ENCODE measurements around the gene PMF1.
A peak's percentile ranks its signal among the peaks of the same experiment; 100 is the strongest.
"Not testable (repeated sequence)": the region's sequence is repeated elsewhere in the genome, so short reads cannot be mapped to it uniquely, and the experiment has no call there.

The PMF1 gene

GRCh38 chr1:156190265-156190664 lies 22.5 kb upstream of the PMF1 start:
- H3K4me2 ChIP-seq (ENCODE audit: low read length); H3K23ac ChIP-seq (ENCODE audit: low read length); H3K79me1 ChIP-seq (ENCODE audit: low read length); H4K8ac ChIP-seq (ENCODE audit: low read depth, low read length); H2BK5ac ChIP-seq (ENCODE audit: low read depth, low read length, poor library complexity); H3K27me3 ChIP-seq (ENCODE audit: insufficient read depth, low read length); H2AK5ac ChIP-seq (ENCODE audit: low read length); H2BK12ac ChIP-seq (ENCODE audit: low read length); H3K27ac ChIP-seq (ENCODE audit: low read depth, low read length); DNase-seq; H3K4me3 ChIP-seq (ENCODE audit: low read depth, low read length); H4K12ac ChIP-seq (ENCODE audit: low read depth, low read length); H3K9ac ChIP-seq (ENCODE audit: low read length); H3K14ac ChIP-seq (ENCODE audit: low read length); H2BK120ac ChIP-seq (ENCODE audit: insufficient read depth, low read length, poor library complexity); H3K79me2 ChIP-seq (ENCODE audit: control insufficient read depth, insufficient read depth, low read length, poor library complexity); H2AFZ ChIP-seq (ENCODE audit: insufficient read depth, low read length, poor library complexity); H3K4ac ChIP-seq (ENCODE audit: low read depth, low read length); H3K9me3 ChIP-seq (ENCODE audit: insufficient read depth, low read depth, low read length); H3K18ac ChIP-seq (ENCODE audit: low read length); H3K36me3 ChIP-seq (ENCODE audit: control insufficient read depth in 1 of 2, insufficient read depth in 2 of 2, low read length in 2 of 2); H4K91ac ChIP-seq (ENCODE audit: low read depth, low read length): not testable (repeated sequence)
- H3K4me1 ChIP-seq (ENCODE audit: control insufficient read depth in 1 of 2, insufficient read depth in 2 of 2, low read length in 2 of 2), result peaks cover 4 to 11% of the 10 kb centered on the region in 2 experiments
- no CpG with 5 or more reads among the region's 4 CpGs for WGBS (ENCODE audit: extremely low coverage, insufficient coverage, insufficient read length)

DNA sequence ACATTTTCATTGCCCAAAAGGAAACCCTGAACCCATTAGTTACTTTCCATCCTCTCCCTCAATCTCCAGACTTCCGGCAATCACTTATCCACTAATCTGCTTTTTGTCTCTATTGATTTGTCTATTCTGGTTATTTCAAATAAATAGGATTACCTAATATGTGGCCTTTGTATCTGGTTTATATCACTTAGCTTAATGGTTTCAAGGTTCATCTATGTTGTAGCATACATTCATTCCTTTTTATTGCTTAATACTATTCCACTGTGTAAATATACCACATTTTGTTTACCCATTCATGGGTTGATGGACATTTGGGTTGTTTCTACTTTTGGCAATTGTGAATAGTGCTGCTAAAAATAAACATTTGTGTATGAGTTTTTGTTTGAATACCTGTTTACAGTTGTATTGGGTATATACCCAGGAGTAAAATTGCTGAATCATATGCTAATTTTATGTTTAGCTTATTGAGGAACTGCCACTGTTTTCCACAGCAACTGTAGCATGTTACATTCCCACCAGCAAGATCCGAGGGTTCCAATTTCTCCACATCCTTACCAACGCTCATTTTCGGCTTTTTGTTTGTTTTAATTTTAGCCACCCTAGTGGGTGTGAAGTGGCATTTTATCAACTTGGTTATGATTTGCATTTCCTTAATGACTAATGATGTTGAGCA lies 21.4 kb upstream of the PMF1 start:
- Histone ChIP-seq H3K27me3 (ENCODE audit: insufficient read depth, low read length) (no peaks in the 10 kb centered on the region), H2BK120ac (ENCODE audit: insufficient read depth, low read length, poor library complexity) (no peak overlapping the region), H2BK12ac (ENCODE audit: low read length) (no peak overlapping the region), H3K27ac (ENCODE audit: low read depth, low read length) (no peak overlapping the region), H2AFZ (ENCODE audit: insufficient read depth, low read length, poor library complexity) (no peak overlapping the region), H3K4me1 (ENCODE audit: control insufficient read depth in 1 of 2, insufficient read depth in 2 of 2, low read length in 2 of 2) (peaks cover 4 to 9% of the 10 kb centered on the region in 2 experiments), H3K9me3 (ENCODE audit: insufficient read depth, low read depth, low read length) (no peaks in the 10 kb centered on the region), H4K91ac (ENCODE audit: low read depth, low read length) (no peak overlapping the region), H3K9ac (ENCODE audit: low read length) (no peak overlapping the region), H3K23ac (ENCODE audit: low read length) (no peak overlapping the region), H3K79me2 (ENCODE audit: control insufficient read depth, insufficient read depth, low read length, poor library complexity) (peaks cover 7% of the 10 kb centered on the region), H4K8ac (ENCODE audit: low read depth, low read length) (no peak overlapping the region), H2AK5ac (ENCODE audit: low read length) (no peak overlapping the region), H3K36me3 (ENCODE audit: control insufficient read depth in 1 of 2, insufficient read depth in 2 of 2, low read length in 2 of 2) (peaks cover under 1 to 2% of the 10 kb centered on the region in 2 experiments), H3K4me2 (ENCODE audit: low read length) (no peak overlapping the region), H3K18ac (ENCODE audit: low read length) (no peak overlapping the region), H3K14ac (ENCODE audit: low read length) (no peak overlapping the region), H3K4ac (ENCODE audit: low read depth, low read length) (no peak overlapping the region), H4K12ac (ENCODE audit: low read depth, low read length) (no peak overlapping the region), H3K4me3 (ENCODE audit: low read depth, low read length) (no peak overlapping the region), H3K79me1 (ENCODE audit: low read length) (peaks cover 6% of the 10 kb centered on the region), H2BK5ac (ENCODE audit: low read depth, low read length, poor library complexity) (no peak overlapping the region)
- DNase-seq, result no peak
- WGBS (ENCODE audit: extremely low coverage, insufficient coverage, insufficient read length), result no CpG with 5 or more reads among the region's 4 CpGs

GRCh38 chr1:156193208-156193487 lies 19.7 kb upstream of the PMF1 start:
- Histone ChIP-seq H3K9ac (ENCODE audit: low read length) (no peak overlapping the region), H2BK12ac (ENCODE audit: low read length) (no peak overlapping the region), H3K4me2 (ENCODE audit: low read length) (no peak overlapping the region), H3K36me3 (ENCODE audit: control insufficient read depth in 1 of 2, insufficient read depth in 2 of 2, low read length in 2 of 2) (peaks cover 3 to 5% of the 10 kb centered on the region in 2 experiments), H3K4ac (ENCODE audit: low read depth, low read length) (no peak overlapping the region), H2AFZ (ENCODE audit: insufficient read depth, low read length, poor library complexity) (no peak overlapping the region), H3K79me2 (ENCODE audit: control insufficient read depth, insufficient read depth, low read length, poor library complexity) (peaks cover 7% of the 10 kb centered on the region), H3K27me3 (ENCODE audit: insufficient read depth, low read length) (no peaks in the 10 kb centered on the region), H3K79me1 (ENCODE audit: low read length) (peaks cover 6% of the 10 kb centered on the region), H2AK5ac (ENCODE audit: low read length) (no peak overlapping the region), H3K27ac (ENCODE audit: low read depth, low read length) (no peak overlapping the region), H3K4me1 (ENCODE audit: control insufficient read depth in 1 of 2, insufficient read depth in 2 of 2, low read length in 2 of 2) (peaks cover 4 to 9% of the 10 kb centered on the region in 2 experiments), H2BK5ac (ENCODE audit: low read depth, low read length, poor library complexity) (no peak overlapping the region), H3K14ac (ENCODE audit: low read length) (no peak overlapping the region), H4K12ac (ENCODE audit: low read depth, low read length) (no peak overlapping the region), H4K91ac (ENCODE audit: low read depth, low read length) (peak overlapping the region; percentile 58), H3K18ac (ENCODE audit: low read length) (no peak overlapping the region), H3K9me3 (ENCODE audit: insufficient read depth, low read depth, low read length) (no peaks in the 10 kb centered on the region), H3K23ac (ENCODE audit: low read length) (no peak overlapping the region), H4K8ac (ENCODE audit: low read depth, low read length) (peak overlapping the region; percentile 85), H3K4me3 (ENCODE audit: low read depth, low read length) (no peak overlapping the region), H2BK120ac (ENCODE audit: insufficient read depth, low read length, poor library complexity) (no peak overlapping the region)
- WGBS (ENCODE audit: extremely low coverage, insufficient coverage, insufficient read length), result no CpG with 5 or more reads among the region's 7 CpGs
- DNase-seq, result no peak

DNA sequence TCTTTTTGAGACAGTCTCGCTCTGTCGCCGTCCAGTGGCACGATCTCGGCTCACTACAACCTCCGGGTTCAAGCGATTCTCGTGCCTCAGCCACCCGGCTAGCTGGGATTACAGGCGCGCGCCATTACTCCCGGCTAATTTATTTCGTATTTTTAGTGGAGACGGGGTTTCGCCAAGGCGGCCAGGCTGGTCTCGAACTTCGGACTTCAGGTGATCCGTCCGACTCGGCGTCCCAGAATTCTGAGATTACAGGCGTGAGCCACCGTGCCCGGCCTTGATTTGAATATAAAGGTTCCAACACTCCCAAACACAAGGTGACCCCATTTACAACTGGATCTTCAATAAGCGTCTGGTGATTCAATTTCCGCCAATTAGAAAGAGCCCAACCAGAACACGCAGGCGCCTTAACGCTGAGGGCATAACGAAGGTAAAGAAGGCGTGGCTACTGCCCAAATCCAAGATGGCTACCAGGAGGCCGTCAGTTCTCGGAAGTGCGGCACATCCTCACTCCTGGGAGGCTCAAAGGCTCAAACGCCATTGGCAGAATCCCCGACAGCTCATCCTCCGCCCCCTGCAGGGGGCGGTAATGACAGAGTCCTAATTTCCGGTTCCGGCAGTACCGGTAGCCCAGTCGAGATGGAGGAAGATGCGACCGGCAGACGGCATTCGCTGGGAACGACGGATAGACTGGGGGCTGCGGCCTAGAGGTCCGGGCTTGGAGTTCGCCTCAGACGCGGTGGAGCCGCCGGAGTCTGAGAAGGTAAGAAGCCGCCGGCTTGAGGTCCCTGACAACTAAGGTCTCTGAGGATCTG lies 19.1 kb upstream of the PMF1 start, which contains the start of gene SLC25A44:
SLC25A44 (plus strand) TSS at position 617 of the 812 bp plus-strand sequence. CDS start 5,744 bp downstream, outside the sequence.
- H2AK5ac ChIP-seq (ENCODE audit: low read length), result peak within 1 kb of the TSS; percentile 37
- no peak within 1 kb of the TSS for H2BK12ac ChIP-seq (ENCODE audit: low read length)
- peak within 1 kb of the TSS; percentile 50 for H4K12ac ChIP-seq (ENCODE audit: low read depth, low read length)
- H3K27me3 ChIP-seq (ENCODE audit: insufficient read depth, low read length), result no peaks in the 10 kb centered on the region
- H3K18ac ChIP-seq (ENCODE audit: low read length), result peak within 1 kb of the TSS; percentile 50
- H3K23ac ChIP-seq (ENCODE audit: low read length), result no peak within 1 kb of the TSS
- no peaks in the 10 kb centered on the region for H3K9me3 ChIP-seq (ENCODE audit: insufficient read depth, low read depth, low read length)
- peak within 1 kb of the TSS; percentile 87 for H3K9ac ChIP-seq (ENCODE audit: low read length)
- peak within 1 kb of the TSS; percentile 85 for H4K8ac ChIP-seq (ENCODE audit: low read depth, low read length)
- peak within 1 kb of the TSS; percentile 47 for H3K4ac ChIP-seq (ENCODE audit: low read depth, low read length)
- peak; percentile 99 to 100 for DNase-seq
- H3K4me2 ChIP-seq (ENCODE audit: low read length), result peak within 1 kb of the TSS; percentile 94
- H3K14ac ChIP-seq (ENCODE audit: low read length), result peak within 1 kb of the TSS; percentile 46
- peaks cover 3 to 5% of the 10 kb centered on the region in 2 experiments for H3K36me3 ChIP-seq (ENCODE audit: control insufficient read depth in 1 of 2, insufficient read depth in 2 of 2, low read length in 2 of 2)
- H3K4me1 ChIP-seq (ENCODE audit: control insufficient read depth in 1 of 2, insufficient read depth in 2 of 2, low read length in 2 of 2), result peaks cover 4 to 9% of the 10 kb centered on the region in 2 experiments
- peak within 1 kb of the TSS; percentile 15 for H3K27ac ChIP-seq (ENCODE audit: low read depth, low read length)
- WGBS (ENCODE audit: extremely low coverage, insufficient coverage, insufficient read length), result no CpG with 5 or more reads among the region's 59 CpGs
- peak within 1 kb of the TSS; percentile 15 for H2BK120ac ChIP-seq (ENCODE audit: insufficient read depth, low read length, poor library complexity)
- peaks cover 7% of the 10 kb centered on the region for H3K79me2 ChIP-seq (ENCODE audit: control insufficient read depth, insufficient read depth, low read length, poor library complexity)
- peak within 1 kb of the TSS; percentile 48 for H2AFZ ChIP-seq (ENCODE audit: insufficient read depth, low read length, poor library complexity)
- H3K79me1 ChIP-seq (ENCODE audit: low read length), result peaks cover 6% of the 10 kb centered on the region
- H2BK5ac ChIP-seq (ENCODE audit: low read depth, low read length, poor library complexity), result peak within 1 kb of the TSS; percentile 27
- peak within 1 kb of the TSS; percentile 86 for H3K4me3 ChIP-seq (ENCODE audit: low read depth, low read length)
- peak within 1 kb of the TSS; percentile 60 for H4K91ac ChIP-seq (ENCODE audit: low read depth, low read length)

Measured in trophoblast cell (in vitro differentiated cells and primary cell).